GM21528 (cell line): ENCODE measurements around the gene S100A5.
"Not testable (repeated sequence)": the region's sequence is repeated elsewhere in the genome, so short reads cannot be mapped to it uniquely, and the experiment has no call there.

Experiments used
- ATAC-seq: cut with Tn5 transposase; IDR thresholded peaks from one replicate; pipeline ENCODE4 v1.9.1; 2021; ENCODE audit warnings: mild to moderate bottlenecking, moderate library complexity; ENCODE audit not compliant: unreplicated experiment, low FRiP score

The S100A5 gene

GRCh38 chr1:153567621-153568366 lies 27.1 kb upstream of the S100A5 start:
- ATAC-seq, result no peak

DNA sequence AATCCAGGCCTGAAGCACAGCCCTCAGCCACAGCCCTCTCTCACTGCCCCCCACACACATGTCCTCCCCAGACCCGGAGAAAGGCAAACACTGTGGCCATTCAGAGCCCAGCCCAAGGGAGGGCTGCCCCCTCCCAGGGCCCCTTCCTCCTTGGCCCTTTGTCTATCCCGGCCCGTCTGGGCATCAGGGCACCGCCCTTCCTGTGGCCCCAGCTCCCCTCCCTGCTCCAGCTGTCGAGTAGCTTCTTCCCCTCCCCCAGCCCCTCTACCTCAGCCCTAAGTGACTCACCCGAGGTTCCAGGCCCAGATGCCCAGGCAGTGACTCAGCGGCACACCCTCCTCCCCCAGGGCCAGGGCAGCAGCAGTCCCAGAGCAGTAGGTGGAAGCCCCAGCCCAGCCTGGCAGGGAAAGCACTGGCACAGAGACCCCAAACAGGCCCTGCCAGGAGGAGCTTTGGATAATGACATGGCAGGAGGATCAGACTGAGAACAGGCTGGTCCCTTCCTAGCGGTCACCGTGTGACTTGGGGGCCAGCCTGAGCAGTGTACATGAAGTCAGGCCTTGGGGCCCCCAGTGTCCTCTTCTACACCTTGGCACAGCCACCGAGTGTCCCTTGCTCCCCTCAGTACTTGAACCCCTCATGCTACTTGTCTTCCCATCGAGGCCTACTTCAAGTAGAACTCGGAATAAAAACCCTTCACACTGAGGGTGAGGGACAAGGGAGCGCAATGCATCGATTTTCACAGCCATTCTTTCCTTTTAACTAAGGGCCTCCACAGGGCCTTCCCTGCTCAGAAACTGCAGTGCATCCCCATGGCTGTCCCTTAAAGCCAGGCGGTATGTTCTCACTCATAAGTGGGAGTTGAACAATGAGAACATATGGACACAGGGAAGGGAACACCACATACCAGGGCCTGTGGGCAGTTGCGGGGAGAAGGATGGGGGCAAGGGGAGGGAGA lies 26.0 kb upstream of the S100A5 start:
- no peak for ATAC-seq

DNA sequence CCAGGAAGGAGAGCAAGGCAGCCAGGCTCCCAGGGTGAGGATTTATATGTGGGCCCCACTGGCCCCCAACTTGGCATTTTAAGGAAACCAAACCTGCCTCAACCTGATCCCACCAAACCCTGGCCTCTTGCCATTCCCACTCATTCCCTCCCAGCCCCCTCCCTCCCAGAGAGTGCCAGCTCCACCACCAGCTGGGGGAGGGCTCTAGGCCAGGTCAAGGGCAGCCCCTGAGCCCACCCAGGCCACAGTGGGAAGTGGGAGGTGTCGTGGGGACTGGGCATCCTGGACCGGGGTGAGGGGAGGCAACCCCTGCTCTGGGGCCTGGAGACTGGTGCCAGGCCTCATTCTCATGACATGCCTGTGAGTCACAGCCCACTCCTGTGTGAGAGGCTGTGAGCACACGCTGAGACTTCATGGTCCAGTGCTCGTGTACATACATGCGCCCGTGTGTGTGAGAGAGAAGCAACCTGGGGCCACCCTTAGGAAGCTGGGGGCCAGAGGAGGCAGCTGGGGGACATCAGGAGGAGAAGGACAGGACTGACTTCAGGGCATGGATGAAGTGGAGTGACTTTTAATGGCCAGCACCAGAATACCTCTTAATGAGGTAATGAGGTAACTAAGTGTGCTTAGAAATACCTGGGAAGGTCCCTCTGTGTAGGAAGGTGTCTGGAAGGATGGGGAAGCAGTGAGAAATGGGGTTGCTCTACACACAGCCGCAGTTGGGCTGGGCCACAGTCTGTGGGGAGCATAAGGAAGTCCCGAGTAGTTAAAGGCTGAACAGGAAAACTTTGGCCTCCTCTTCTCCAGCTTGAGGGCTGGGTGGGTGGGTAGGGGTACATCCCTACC lies 25.0 kb upstream of the S100A5 start, which contains the start of gene S100A2:
Gene S100A2 (minus strand): TSS at position 316 of the 846 bp plus-strand sequence. CDS start 1,967 bp downstream, outside the sequence.
- no peak for ATAC-seq

- no peak for ATAC-seq
Observed at GRCh38 chr1:153563991-153564390, 23.3 kb upstream of the S100A5 start.

DNA sequence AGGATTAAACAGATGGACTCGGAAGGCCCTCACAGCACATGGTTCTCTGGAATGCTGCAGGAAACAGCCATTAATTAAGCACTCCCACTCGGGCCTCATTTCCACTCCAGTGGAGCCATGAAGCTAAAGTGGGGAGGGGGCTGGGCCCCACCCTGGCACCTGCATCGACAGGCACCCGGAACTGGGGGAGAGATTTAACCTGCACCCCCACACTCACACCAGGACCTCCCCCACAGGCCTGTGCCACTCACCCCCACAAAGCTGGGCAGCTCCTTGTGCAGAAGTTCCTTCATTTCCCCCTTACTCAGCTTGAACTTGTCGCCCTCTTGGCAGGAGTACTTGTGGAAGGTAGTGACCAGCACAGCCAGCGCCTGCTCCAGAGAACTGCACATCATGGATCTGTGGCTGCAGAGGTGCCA lies 22.8 kb upstream of the S100A5 start:
- ATAC-seq, result no peak

DNA sequence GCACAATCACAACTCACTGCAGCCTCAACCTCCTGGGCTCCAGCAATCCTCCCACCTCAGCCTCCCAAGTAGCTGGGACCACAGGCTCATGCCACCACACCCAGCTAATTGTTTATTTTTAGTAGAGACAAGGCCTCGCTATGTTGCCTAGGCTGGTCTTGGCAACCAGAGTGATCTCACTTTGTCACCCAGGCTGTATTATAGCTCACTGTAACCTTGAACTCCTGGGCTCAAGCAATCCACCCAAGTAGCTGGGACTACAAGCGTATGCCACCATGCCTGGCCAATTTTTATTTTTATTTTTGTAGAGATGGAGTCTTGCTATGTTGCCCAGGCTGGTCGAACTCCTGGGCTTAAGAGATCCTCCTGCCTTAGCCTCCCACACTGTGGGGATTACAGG lies 21.3 kb upstream of the S100A5 start:
- ATAC-seq, result not testable (repeated sequence)

DNA sequence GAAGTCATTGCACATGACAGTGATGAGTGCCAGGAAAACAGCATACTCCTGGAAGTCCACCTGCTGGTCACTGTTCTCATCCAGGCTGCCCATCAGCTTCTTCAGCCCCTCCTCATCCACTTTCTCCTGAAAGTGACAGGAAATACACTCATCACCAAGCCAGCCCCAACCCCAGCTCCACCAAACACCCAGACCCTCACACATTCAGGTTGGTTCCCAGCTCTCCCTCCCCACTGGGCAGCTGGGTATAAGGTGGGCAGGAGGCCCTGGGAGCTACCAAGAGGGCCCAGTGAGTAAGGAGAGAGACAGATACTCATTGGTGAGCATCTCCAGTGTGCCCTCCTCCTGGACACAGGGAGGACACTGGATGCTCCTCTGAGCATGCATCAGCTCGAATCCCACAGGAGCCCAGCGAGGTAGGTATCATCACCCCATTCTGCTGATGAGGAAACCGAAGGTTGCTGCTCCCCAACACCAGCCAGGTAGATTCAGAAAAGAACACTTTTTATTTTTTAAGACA lies 20.8 kb upstream of the S100A5 start:
- no peak for ATAC-seq

GRCh38 chr1:153560771-153561465 lies 20.2 kb upstream of the S100A5 start:
- no peak for ATAC-seq

GRCh38 chr1:153560241-153560640 lies 19.5 kb upstream of the S100A5 start:
- no peak for ATAC-seq

- ATAC-seq, result no peak
Observed at GRCh38 chr1:153557877-153558276, 17.1 kb upstream of the S100A5 start.

DNA sequence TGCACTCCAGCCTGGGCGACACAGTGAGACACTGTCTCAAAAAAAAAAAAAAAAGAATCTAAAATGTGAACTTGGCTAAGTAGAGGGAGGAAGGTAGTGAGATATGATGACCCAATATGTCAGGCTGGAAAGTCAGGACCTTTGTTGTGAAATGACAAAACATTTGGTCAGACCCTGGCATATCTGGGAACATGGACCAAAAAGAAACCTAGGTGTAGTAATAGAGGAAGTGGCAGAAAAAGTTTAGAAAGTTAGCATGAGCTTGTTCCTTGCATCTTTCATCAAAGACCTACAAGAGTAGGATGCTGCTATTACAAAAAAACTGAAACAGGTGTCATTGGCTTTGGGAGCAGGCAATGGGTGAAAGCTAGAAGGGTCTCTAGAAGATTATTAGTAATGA lies 15.6 kb upstream of the S100A5 start:
- no peak for ATAC-seq

DNA sequence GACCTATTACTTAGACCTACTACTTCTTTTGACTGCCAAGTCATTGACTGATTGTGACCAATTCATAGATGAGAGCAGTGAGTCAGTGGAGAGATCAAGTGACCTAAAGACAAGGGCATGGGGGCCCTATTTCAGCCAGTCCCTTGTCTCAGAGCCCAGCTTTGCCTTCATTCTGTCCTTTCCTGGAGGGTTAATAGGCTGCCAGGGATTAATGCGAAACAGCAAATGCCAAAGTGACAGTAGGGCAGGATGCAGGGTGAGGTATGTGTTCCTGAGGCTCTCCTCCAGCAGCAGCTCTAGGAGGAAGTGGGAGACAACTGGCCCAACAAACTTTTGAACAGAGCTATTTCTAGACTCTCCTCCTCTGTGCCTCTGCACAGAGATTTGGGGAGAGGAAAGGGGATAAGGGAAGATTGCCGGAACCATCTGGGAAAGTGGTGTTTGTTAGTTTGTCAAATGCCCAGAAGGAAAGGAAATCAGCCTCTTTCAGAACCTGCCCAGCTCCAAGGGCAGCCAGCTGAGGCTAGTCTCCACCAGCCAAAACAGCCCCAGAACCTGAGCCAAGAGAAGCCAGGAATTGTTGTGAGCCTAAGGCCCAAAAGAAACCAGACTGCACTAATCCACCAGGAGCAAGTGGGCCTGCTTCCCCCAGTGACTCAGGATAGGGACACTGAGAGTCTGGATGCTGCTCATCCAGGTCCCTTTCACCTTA lies 13.3 kb upstream of the S100A5 start:
- no peak for ATAC-seq

GRCh38 chr1:153553096-153553495 lies 12.4 kb upstream of the S100A5 start:
- no peak for ATAC-seq

- ATAC-seq, result no peak
Observed at GRCh38 chr1:153552335-153552734, 11.6 kb upstream of the S100A5 start.

DNA sequence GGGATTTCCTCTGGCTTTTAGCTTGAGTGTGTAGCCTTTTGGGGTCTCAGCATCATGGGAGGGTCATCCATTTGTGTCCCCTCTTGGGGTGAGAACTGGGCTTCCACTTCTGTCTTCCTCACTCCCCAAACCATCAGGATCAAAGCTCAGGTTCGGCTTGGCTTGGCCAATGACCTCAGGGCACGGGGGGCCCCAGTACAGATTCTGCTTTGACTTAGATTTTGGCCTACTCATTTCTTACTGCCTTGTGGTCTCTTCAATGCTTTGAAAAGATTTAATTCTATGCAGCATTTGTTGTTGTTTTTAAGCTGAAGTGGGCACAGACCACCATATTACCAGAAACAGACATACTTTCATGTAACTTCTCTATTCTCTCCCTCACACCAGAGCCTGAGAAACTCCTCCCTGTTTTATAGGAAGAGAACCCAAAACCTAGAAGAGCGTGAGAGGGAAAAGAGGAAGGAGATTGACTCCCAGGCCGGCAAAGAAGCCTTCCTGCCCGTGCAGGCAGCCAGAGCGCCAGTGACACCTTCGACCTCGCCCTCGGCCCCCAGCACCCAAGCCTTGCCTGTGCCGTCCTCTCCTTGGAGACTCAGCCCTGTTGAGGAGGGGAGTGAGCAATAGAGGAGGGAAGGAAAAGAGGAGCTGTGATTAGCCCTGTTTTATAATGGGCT lies 10.2 kb upstream of the S100A5 start:
- ATAC-seq, result no peak

DNA sequence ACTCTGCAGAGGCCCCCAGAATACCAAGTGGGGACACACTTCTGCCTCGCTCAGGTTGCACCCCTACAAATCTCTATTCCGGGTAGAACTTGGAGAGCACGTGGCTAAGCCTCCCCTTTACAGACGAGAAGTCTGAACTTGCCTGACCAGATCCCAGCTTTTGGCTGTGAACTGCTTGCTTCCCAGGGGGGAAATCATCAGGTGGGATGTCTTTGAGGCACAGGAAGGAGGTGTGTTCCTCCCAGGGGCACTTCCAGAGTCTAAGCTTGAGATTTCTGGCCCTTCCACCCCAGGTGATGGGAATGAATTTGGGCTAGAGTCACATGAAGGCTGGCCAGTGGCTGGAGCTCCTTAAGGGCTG lies 9.6 kb upstream of the S100A5 start:
- ATAC-seq, result no peak

- ATAC-seq, result no peak
Observed at GRCh38 chr1:153549741-153550397, 9.1 kb upstream of the S100A5 start.
